MM.1S (cell line): ENCODE measurements around the gene SYNCRIP.

Experiments
- CTCF ChIP-seq: fragments of 300-600 bp; sonication (generic); IDR thresholded peaks from 2 replicates; pipeline ENCODE4 v1.5.1; 2016; ENCODE audit warnings: antibody characterized with exemption, low read length, mixed read lengths
- EZH2 ChIP-seq: fragments of 300-600 bp; sonication (generic); optimal IDR thresholded peaks from 2 replicates; pipeline ENCODE3; 2017; ENCODE audit warnings: low read depth, mild to moderate bottlenecking, antibody characterized with exemption, low read length, mixed read lengths
- EZH2phosphoT487 ChIP-seq: fragments of 300-600 bp; sonication (generic); IDR thresholded peaks from 2 replicates; pipeline ENCODE4 v1.6.1; 2018; ENCODE audit warnings: antibody characterized with exemption, low read length

DNA sequence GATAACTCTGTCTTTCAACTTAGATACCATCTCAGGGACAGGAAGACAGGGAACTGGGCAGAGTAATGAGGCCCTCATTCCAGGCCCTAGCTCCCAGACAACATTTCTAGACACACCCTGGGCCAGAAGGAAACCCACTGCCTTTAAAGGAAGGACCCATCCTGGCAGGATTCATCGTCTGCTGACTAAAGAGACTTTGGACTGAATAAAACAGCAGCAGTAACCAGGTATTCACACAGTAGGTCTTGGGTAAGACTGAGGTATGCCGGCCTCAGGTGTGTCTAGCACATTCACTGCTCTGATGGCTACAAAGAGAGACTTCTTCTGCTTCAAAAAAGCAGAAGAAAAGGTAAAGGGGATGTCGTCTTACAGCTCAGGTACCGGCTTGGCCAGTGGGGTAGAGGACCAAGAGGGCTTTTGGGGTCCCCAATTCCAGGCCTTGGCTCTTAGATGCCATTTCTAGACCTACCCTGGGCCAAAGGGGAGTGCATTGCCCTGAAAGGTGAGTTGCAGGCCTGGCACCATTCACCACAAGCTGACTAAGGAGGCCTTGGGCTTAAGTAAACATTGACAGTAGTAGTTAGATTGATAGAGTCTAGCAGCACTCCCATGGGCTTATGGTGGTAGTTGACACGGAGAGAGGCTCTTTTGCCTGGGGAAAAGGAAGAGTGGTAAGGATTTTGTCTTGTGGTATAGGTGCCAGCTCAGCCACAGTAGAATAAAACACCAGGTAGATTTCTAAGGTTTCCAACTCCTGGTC is 62.4 kb downstream of the SYNCRIP start:
- TF ChIP-seq CTCF (no peak), EZH2phosphoT487 (no peak), EZH2 (no peak)
